KOPT-K1 (cell line): Measurements from ENCODE around the gene LCN10.
"Not testable (repeated sequence)": the region's sequence is repeated elsewhere in the genome, so short reads cannot be mapped to it uniquely, and the experiment has no call there.

Source experiments
- H3K27ac ChIP-seq: fragments of 200-600 bp; sonication (generic); 2 replicates; pipeline ENCODE4 v1.5.1; 2016; ENCODE audit warnings: antibody characterized with exemption, mild to moderate bottlenecking, low read depth, low read length; ENCODE audit not compliant: poor library complexity, severe bottlenecking
- H3K36me3 ChIP-seq: fragments of 200-600 bp; sonication (generic); 2 replicates; pipeline ENCODE4 v1.5.1; 2017; ENCODE audit warnings: antibody characterized with exemption, mild to moderate bottlenecking, low read length, moderate library complexity; ENCODE audit not compliant: insufficient read depth
- H3K9me3 ChIP-seq: fragments of 200-600 bp; sonication (generic); 2 replicates; pipeline ENCODE4 v1.5.1; 2017; ENCODE audit warnings: antibody characterized with exemption, low read length, mild to moderate bottlenecking; ENCODE audit not compliant: insufficient read depth, poor library complexity, severe bottlenecking

The LCN10 gene

GRCh38 chr9:136742591-136743391 lies at the start of gene LCN10:
LCN10 (minus strand) TSS chr9:136742940; CDS start chr9:136742903, 37 bp downstream.
- H3K36me3 ChIP-seq, result no peaks in the 10 kb centered on the region
- H3K27ac ChIP-seq, result no peak within 1 kb of the TSS

GRCh38 chr9:136791516-136792276 lies 49.0 kb upstream of the LCN10 start:
- peak overlapping the region; percentile 63 for H3K27ac ChIP-seq
- H3K36me3 ChIP-seq, result no peaks in the 10 kb centered on the region
- no peaks in the 10 kb centered on the region for H3K9me3 ChIP-seq

More at GRCh38 chr9:136742591-136743391, at the start of gene LCN10:
- no peaks in the 10 kb centered on the region for H3K9me3 ChIP-seq

- Histone ChIP-seq H3K36me3 (no peaks in the 10 kb centered on the region), H3K9me3 (no peaks in the 10 kb centered on the region), H3K27ac (peak within 1 kb of the TSS; percentile 63)
Measured at GRCh38 chr9:136790640-136791515, 48.1 kb upstream of the LCN10 start, which contains the start of gene TMEM141. TMEM141 (plus strand) TSS chr9:136791344; CDS start chr9:136791371, 27 bp downstream.

- H3K36me3 ChIP-seq, result no peaks in the 10 kb centered on the region
- H3K27ac ChIP-seq, result no peak overlapping the region
- H3K9me3 ChIP-seq, result no peaks in the 10 kb centered on the region
Measured at GRCh38 chr9:136789523-136789937, 46.8 kb upstream of the LCN10 start.

GRCh38 chr9:136788644-136789522 lies 46.1 kb upstream of the LCN10 start:
- H3K27ac ChIP-seq, H3K36me3 ChIP-seq, H3K9me3 ChIP-seq: not testable (repeated sequence)

- Histone ChIP-seq H3K27ac (peak overlapping the region; percentile 34), H3K9me3 (no peaks in the 10 kb centered on the region), H3K36me3 (no peaks in the 10 kb centered on the region)
Measured at GRCh38 chr9:136787690-136788400, 45.1 kb upstream of the LCN10 start.

GRCh38 chr9:136786983-136787382 lies 44.2 kb upstream of the LCN10 start:
- not testable (repeated sequence) for H3K27ac ChIP-seq, H3K36me3 ChIP-seq, H3K9me3 ChIP-seq

GRCh38 chr9:136786451-136786850 lies 43.7 kb upstream of the LCN10 start:
- H3K9me3 ChIP-seq, result no peaks in the 10 kb centered on the region
- no peak overlapping the region for H3K27ac ChIP-seq
- no peaks in the 10 kb centered on the region for H3K36me3 ChIP-seq

- not testable (repeated sequence) for H3K9me3 ChIP-seq, H3K27ac ChIP-seq, H3K36me3 ChIP-seq
Measured at GRCh38 chr9:136785565-136786355, 43.0 kb upstream of the LCN10 start.

- no peak overlapping the region for H3K27ac ChIP-seq
- no peaks in the 10 kb centered on the region for H3K9me3 ChIP-seq
- H3K36me3 ChIP-seq, result no peaks in the 10 kb centered on the region
Measured at GRCh38 chr9:136784997-136785361, 42.2 kb upstream of the LCN10 start.

- no peak overlapping the region for H3K27ac ChIP-seq
- H3K9me3 ChIP-seq, result no peaks in the 10 kb centered on the region
- no peaks in the 10 kb centered on the region for H3K36me3 ChIP-seq
Measured at GRCh38 chr9:136784249-136784996, 41.7 kb upstream of the LCN10 start.

- Histone ChIP-seq H3K27ac (no peak overlapping the region), H3K9me3 (no peaks in the 10 kb centered on the region), H3K36me3 (no peaks in the 10 kb centered on the region)
Measured at GRCh38 chr9:136782452-136782851, 39.7 kb upstream of the LCN10 start.
